GM12892 (cell line): ENCODE results near the gene CLN6.
"Not testable (repeated sequence)": the region's sequence is repeated elsewhere in the genome, so short reads cannot be mapped to it uniquely, and the experiment has no call there.

ENCODE experiments used
- DNase-seq: peaks from one replicate; pipeline ENCODE4 v3.0.0; 2011; ENCODE audit not compliant: insufficient read length
- FAIRE-seq: peaks from 2 replicates; lab custom pipeline; 2011; peaks lifted over from hg19 to GRCh38; lab: Jason Lieb, UNC
- POLR2A ChIP-seq: IDR thresholded peaks from 2 replicates; pipeline ENCODE4 v1.6.1; 2011; ENCODE audit warnings: low read depth, low read length, control low read depth
- POLR2AphosphoS5 ChIP-seq: IDR thresholded peaks from 2 replicates; pipeline ENCODE4 v1.6.1; 2011; ENCODE audit warnings: low read depth, low read length, control low read depth
- TAF1 ChIP-seq: IDR thresholded peaks from 2 replicates; pipeline ENCODE4 v1.6.1; 2011; ENCODE audit warnings: low read depth, mild to moderate bottlenecking, control low read depth, low read length, borderline replicate concordance

The CLN6 gene

GRCh38 chr15:68191555-68191954 is 38.0 kb downstream of the CLN6 start:
- no peak for DNase-seq
- FAIRE-seq, result no peak
- TF ChIP-seq TAF1, result no peak
- no peak; the same call in 1 of the 2 replicates for TF ChIP-seq POLR2A
- no peak for TF ChIP-seq POLR2AphosphoS5

GRCh38 chr15:68190048-68190447 is 39.5 kb downstream of the CLN6 start:
- TF ChIP-seq POLR2AphosphoS5, result 0 out of 2 replicates have a peak, but pooled peaks have one; percentile 13
- no peak for TF ChIP-seq TAF1
- TF ChIP-seq POLR2A, result no peak
- DNase-seq (no peak), FAIRE-seq (peak; percentile 80)

- DNase-seq (no peak), FAIRE-seq (no peak)
- TF ChIP-seq POLR2A, result no peak
- no peak for TF ChIP-seq POLR2AphosphoS5
- no peak for TF ChIP-seq TAF1
Observed at GRCh38 chr15:68188647-68189046, 40.9 kb downstream of the CLN6 start.

- no peak for DNase-seq
- TF ChIP-seq POLR2AphosphoS5 (no peak), TAF1 (no peak), POLR2A (no peak)
- FAIRE-seq, result peak; percentile 92
Observed at GRCh38 chr15:68187559-68187958, 42.0 kb downstream of the CLN6 start.

GRCh38 chr15:68186671-68187397 is 42.7 kb downstream of the CLN6 start:
- TF ChIP-seq POLR2AphosphoS5, result no peak
- TF ChIP-seq POLR2A, result no peak
- no peak for TF ChIP-seq TAF1
- FAIRE-seq, result peak; percentile 42
- DNase-seq, result no peak

GRCh38 chr15:68184616-68185480 is 44.7 kb downstream of the CLN6 start:
- TF ChIP-seq TAF1 (no peak), POLR2AphosphoS5 (no peak), POLR2A (no peak)
- DNase-seq (no peak), FAIRE-seq (no peak)

- TF ChIP-seq POLR2A (no peak), TAF1 (no peak), POLR2AphosphoS5 (no peak)
- FAIRE-seq, result no peak
- no peak for DNase-seq
Observed at GRCh38 chr15:68183616-68184315, 45.8 kb downstream of the CLN6 start.

GRCh38 chr15:68177742-68178141 is 51.8 kb downstream of the CLN6 start:
- DNase-seq, result no peak
- no peak for FAIRE-seq
- TF ChIP-seq TAF1 (no peak), POLR2AphosphoS5 (no peak), POLR2A (no peak)

GRCh38 chr15:68176601-68177000 is 52.9 kb downstream of the CLN6 start:
- FAIRE-seq, result no peak
- TF ChIP-seq POLR2AphosphoS5 (no peak), TAF1 (no peak), POLR2A (no peak)
- DNase-seq, result no peak

- TF ChIP-seq POLR2AphosphoS5, result no peak
- TF ChIP-seq POLR2A, result no peak
- TF ChIP-seq TAF1, result no peak
- no peak for FAIRE-seq
- no peak for DNase-seq
Observed at GRCh38 chr15:68175526-68175925, 54.0 kb downstream of the CLN6 start.

- FAIRE-seq (no peak), DNase-seq (no peak)
- TF ChIP-seq TAF1 (no peak), POLR2A (no peak), POLR2AphosphoS5 (no peak)
Observed at GRCh38 chr15:68173119-68173518, 56.4 kb downstream of the CLN6 start.

GRCh38 chr15:68172037-68172436 is 57.5 kb downstream of the CLN6 start:
- FAIRE-seq, DNase-seq: not testable (repeated sequence)
